ENCODE measurements around the gene PCDHGC4. TPM values are rescaled to one million over a fixed set of nuclear protein-coding genes. Genes with fewer than 3 reads are reported as not detected.
A peak's percentile ranks its signal among the peaks of the same experiment; 100 is the strongest.

PCDHGC4 gene
- total RNA-seq, 3 donors from 2014 or later (not counting 1 experiment from before 2014, with no cell fraction given) = 0.31 to 0.84 (median 0.45) TPM

DNA sequence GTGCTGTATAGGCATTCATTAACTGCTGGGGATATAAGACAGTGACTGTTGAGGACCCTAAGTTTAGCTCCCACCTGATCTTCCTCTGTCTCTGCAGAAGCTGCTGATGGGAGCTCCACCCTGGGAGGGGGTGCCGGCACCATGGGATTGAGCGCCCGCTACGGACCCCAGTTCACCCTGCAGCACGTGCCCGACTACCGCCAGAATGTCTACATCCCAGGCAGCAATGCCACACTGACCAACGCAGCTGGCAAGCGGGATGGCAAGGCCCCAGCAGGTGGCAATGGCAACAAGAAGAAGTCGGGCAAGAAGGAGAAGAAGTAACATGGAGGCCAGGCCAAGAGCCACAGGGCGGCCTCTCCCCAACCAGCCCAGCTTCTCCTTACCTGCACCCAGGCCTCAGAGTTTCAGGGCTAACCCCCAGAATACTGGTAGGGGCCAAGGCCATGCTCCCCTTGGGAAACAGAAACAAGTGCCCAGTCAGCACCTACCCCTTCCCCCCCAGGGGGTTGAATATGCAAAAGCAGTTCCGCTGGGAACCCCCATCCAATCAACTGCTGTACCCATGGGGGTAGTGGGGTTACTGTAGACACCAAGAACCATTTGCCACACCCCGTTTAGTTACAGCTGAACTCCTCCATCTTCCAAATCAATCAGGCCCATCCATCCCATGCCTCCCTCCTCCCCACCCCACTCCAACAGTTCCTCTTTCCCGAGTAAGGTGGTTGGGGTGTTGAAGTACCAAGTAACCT lies 26.2 kb downstream of the PCDHGC4 start:
- peaks cover 63% of the 10 kb centered on the region for H3K4me1 ChIP-seq (ENCODE audit: control insufficient read depth, insufficient read depth, low read length)
- TF ChIP-seq, protein P1, sequence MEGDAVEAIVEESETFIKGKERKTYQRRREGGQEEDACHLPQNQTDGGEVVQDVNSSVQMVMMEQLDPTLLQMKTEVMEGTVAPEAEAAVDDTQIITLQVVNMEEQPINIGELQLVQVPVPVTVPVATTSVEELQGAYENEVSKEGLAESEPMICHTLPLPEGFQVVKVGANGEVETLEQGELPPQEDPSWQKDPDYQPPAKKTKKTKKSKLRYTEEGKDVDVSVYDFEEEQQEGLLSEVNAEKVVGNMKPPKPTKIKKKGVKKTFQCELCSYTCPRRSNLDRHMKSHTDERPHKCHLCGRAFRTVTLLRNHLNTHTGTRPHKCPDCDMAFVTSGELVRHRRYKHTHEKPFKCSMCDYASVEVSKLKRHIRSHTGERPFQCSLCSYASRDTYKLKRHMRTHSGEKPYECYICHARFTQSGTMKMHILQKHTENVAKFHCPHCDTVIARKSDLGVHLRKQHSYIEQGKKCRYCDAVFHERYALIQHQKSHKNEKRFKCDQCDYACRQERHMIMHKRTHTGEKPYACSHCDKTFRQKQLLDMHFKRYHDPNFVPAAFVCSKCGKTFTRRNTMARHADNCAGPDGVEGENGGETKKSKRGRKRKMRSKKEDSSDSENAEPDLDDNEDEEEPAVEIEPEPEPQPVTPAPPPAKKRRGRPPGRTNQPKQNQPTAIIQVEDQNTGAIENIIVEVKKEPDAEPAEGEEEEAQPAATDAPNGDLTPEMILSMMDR (IDR thresholded peaks at IDR 0.05) = no peak
- 94% methylated on average over 12 of the region's 14 CpGs for WGBS (ENCODE audit: insufficient coverage)
- intact Hi-C loops (cut with micrococcal nuclease) = loop anchor here (5.0 kb wide), 2 partner anchors 99 to 184 kb away; partner anchors contain the start of gene PCDHGA10
- H3K27ac ChIP-seq (ENCODE audit: low read length) = no peak overlapping the region
- no peak for ATAC-seq
- DNase-seq = no peak
- Mint-ChIP-seq H3K36me3 (no peaks in the 10 kb centered on the region), H3K9me3 (no peaks in the 10 kb centered on the region), H3K27ac (peak overlapping the region in 1 of 2 donors; percentile 82), H3K4me1 (peaks cover 41 to 50% of the 10 kb centered on the region in 2 donors), H3K27me3 (ENCODE audit: low read depth in 2 of 2) (no peaks in the 10 kb centered on the region), H3K4me3 (peak overlapping the region; percentile 43)
- H3K4me3 ChIP-seq (ENCODE audit: low read length) = no peak overlapping the region
- no peaks in the 10 kb centered on the region for H3K27me3 ChIP-seq (ENCODE audit: control insufficient read depth, insufficient read depth, low read length)
- peaks cover 16% of the 10 kb centered on the region for H3K36me3 ChIP-seq (ENCODE audit: control insufficient read depth, insufficient read depth, low read length)
- no peaks in the 10 kb centered on the region for H3K9me3 ChIP-seq (ENCODE audit: control insufficient read depth, insufficient read depth, low read length)

DNA sequence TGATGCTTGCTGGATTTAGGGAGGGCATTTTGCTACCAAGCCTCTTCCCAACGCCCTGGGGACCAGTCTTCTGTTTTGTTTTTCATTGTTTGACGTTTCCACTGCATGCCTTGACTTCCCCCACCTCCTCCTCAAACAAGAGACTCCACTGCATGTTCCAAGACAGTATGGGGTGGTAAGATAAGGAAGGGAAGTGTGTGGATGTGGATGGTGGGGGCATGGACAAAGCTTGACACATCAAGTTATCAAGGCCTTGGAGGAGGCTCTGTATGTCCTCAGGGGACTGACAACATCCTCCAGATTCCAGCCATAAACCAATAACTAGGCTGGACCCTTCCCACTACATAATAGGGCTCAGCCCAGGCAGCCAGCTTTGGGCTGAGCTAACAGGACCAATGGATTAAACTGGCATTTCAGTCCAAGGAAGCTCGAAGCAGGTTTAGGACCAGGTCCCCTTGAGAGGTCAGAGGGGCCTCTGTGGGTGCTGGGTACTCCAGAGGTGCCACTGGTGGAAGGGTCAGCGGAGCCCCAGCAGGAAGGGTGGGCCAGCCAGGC lies 27.0 kb downstream of the PCDHGC4 start:
- Mint-ChIP-seq H3K4me3 (peak overlapping the region; percentile 43), H3K27me3 (ENCODE audit: low read depth in 2 of 2) (no peaks in the 10 kb centered on the region), H3K9me3 (no peaks in the 10 kb centered on the region), H3K27ac (peak overlapping the region; percentile 9 to 82), H3K36me3 (no peaks in the 10 kb centered on the region), H3K4me1 (peaks cover 50 to 58% of the 10 kb centered on the region in 2 donors)
- Histone ChIP-seq H3K27ac (ENCODE audit: low read length) (no peak overlapping the region), H3K27me3 (ENCODE audit: control insufficient read depth, insufficient read depth, low read length) (no peaks in the 10 kb centered on the region), H3K4me1 (ENCODE audit: control insufficient read depth, insufficient read depth, low read length) (peaks cover 69% of the 10 kb centered on the region), H3K9me3 (ENCODE audit: control insufficient read depth, insufficient read depth, low read length) (no peaks in the 10 kb centered on the region), H3K4me3 (ENCODE audit: low read length) (no peak overlapping the region), H3K36me3 (ENCODE audit: control insufficient read depth, insufficient read depth, low read length) (peaks cover 24% of the 10 kb centered on the region)
- no peak for DNase-seq
- 84% methylated on average over 2 of the region's 4 CpGs for WGBS (ENCODE audit: insufficient coverage)
- no peak for ATAC-seq
- TF ChIP-seq, protein P1 (IDR thresholded peaks at IDR 0.05) = no peak
- intact Hi-C loops (cut with micrococcal nuclease) = loop anchor here (5.0 kb wide), 2 partner anchors 100 to 185 kb away; partner anchors contain the start of gene PCDHGA10

DNA sequence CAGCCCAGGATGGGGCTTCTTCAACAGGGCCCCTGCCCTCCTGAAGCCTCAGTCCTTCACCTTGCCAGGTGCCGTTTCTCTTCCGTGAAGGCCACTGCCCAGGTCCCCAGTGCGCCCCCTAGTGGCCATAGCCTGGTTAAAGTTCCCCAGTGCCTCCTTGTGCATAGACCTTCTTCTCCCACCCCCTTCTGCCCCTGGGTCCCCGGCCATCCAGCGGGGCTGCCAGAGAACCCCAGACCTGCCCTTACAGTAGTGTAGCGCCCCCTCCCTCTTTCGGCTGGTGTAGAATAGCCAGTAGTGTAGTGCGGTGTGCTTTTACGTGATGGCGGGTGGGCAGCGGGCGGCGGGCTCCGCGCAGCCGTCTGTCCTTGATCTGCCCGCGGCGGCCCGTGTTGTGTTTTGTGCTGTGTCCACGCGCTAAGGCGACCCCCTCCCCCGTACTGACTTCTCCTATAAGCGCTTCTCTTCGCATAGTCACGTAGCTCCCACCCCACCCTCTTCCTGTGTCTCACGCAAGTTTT lies 27.6 kb downstream of the PCDHGC4 start:
- no peaks in the 10 kb centered on the region for H3K9me3 Mint-ChIP-seq
- WGBS (ENCODE audit: insufficient coverage) = 7% methylated on average over 27 of the region's 28 CpGs
- H3K27ac Mint-ChIP-seq = peak overlapping the region; percentile 74 to 82
- H3K27me3 ChIP-seq (ENCODE audit: control insufficient read depth, insufficient read depth, low read length) = no peaks in the 10 kb centered on the region
- no peaks in the 10 kb centered on the region for H3K27me3 Mint-ChIP-seq (ENCODE audit: low read depth in 2 of 2)
- H3K4me3 ChIP-seq (ENCODE audit: low read length) = peak overlapping the region; percentile 22
- TF ChIP-seq, protein P1 (IDR thresholded peaks at IDR 0.05) = peak; percentile 94
- peaks cover 54 to 61% of the 10 kb centered on the region in 2 donors for H3K4me1 Mint-ChIP-seq
- peaks cover 70% of the 10 kb centered on the region for H3K4me1 ChIP-seq (ENCODE audit: control insufficient read depth, insufficient read depth, low read length)
- peak overlapping the region; percentile 95 for H3K4me3 Mint-ChIP-seq
- no peaks in the 10 kb centered on the region for H3K9me3 ChIP-seq (ENCODE audit: control insufficient read depth, insufficient read depth, low read length)
- H3K36me3 ChIP-seq (ENCODE audit: control insufficient read depth, insufficient read depth, low read length) = peaks cover 30% of the 10 kb centered on the region
- H3K36me3 Mint-ChIP-seq = no peaks in the 10 kb centered on the region
- intact Hi-C loops (cut with micrococcal nuclease) = loop anchor here (5.0 kb wide), 2 partner anchors 100 to 185 kb away; partner anchors contain the start of gene PCDHGA10
- peak; percentile 82 to 88 for DNase-seq
- no peak overlapping the region for H3K27ac ChIP-seq (ENCODE audit: low read length)
- ATAC-seq = peak; percentile 46 to 76 (median 67)

All from natural killer cell (primary cell).